ENCODE results near the gene FGD2.

Gene FGD2

GRCh38 chr6:37068356-37069270 lies 63.2 kb downstream of the FGD2 start:
- Histone ChIP-seq H3K4me1 (ENCODE audit: control insufficient read depth, insufficient read depth, low read length) (no peaks in the 10 kb centered on the region), H3K36me3 (ENCODE audit: control insufficient read depth in 2 of 2, insufficient read depth in 1 of 2, low read length in 2 of 2) (no peaks in the 10 kb centered on the region), H3K9me3 (ENCODE audit: control insufficient read depth, insufficient read depth, low read depth, low read length) (no peaks in the 10 kb centered on the region), H3K4me3 (ENCODE audit: low read depth, low read length) (no peak overlapping the region), H3K27ac (ENCODE audit: extremely low read depth, low read depth, low read length) (no peak overlapping the region)
- ChIA-PET CTCF (interaction anchor here (0.5 to 1.5 kb wide), 2 partner anchors 18 to 118 kb away, joined by 4 to 7 read pairs; no protein-coding TSS in a partner anchor), POLR2A (no interaction called here)
- TF ChIP-seq ZIC2 (tag by site-specific recombination; IDR thresholded peaks at IDR 0.05) = no peak
- no peak for TF ChIP-seq ZNF239 (tag by site-specific recombination; IDR thresholded peaks at IDR 0.05)
- no peak for TF ChIP-seq ZNF585B (tag by site-specific recombination; IDR thresholded peaks at IDR 0.05)
- no peak for TF ChIP-seq ZNF830 (tag by site-specific recombination; IDR thresholded peaks at IDR 0.05; ENCODE audit: low read depth)
- no peak for TF ChIP-seq KLF16 (tag by site-specific recombination; IDR thresholded peaks at IDR 0.05)
- TF ChIP-seq ZSCAN16 (tag by site-specific recombination; IDR thresholded peaks at IDR 0.05) = no peak
- no peak for TF ChIP-seq ZNF518A (tag by site-specific recombination; conservative IDR thresholded peaks at IDR 0.05; ENCODE audit: low read depth)
- TF ChIP-seq ZNF174 (tag by site-specific recombination; IDR thresholded peaks at IDR 0.05) = no peak

- H3K36me3 ChIP-seq (ENCODE audit: control insufficient read depth in 2 of 2, insufficient read depth in 1 of 2, low read length in 2 of 2) = no peaks in the 10 kb centered on the region
- ChIA-PET POLR2A (no interaction called here), CTCF (interaction anchor here (1.1 to 1.5 kb wide), 2 partner anchors 9 to 17 kb away, joined by 3 to 4 read pairs; no protein-coding TSS in a partner anchor)
- H3K4me1 ChIP-seq (ENCODE audit: control insufficient read depth, insufficient read depth, low read length) = no peaks in the 10 kb centered on the region
- no peak overlapping the region for H3K27ac ChIP-seq (ENCODE audit: extremely low read depth, low read depth, low read length)
- TF ChIP-seq PBX3 (CRISPR knock-in tag; IDR thresholded peaks at IDR 0.05) = no peak
- TF ChIP-seq SCRT2 (tag by site-specific recombination; IDR thresholded peaks at IDR 0.05) = no peak
- TF ChIP-seq ZNF664 (tag by site-specific recombination; IDR thresholded peaks at IDR 0.05) = 0 out of 2 replicates have a peak, but pooled peaks have one; percentile 37
- no peak for TF ChIP-seq ZNF701 (tag by site-specific recombination; IDR thresholded peaks at IDR 0.05)
- TF ChIP-seq ZNF302 (tag by site-specific recombination; IDR thresholded peaks at IDR 0.05; ENCODE audit: low read depth) = no peak
- H3K9me3 ChIP-seq (ENCODE audit: control insufficient read depth, insufficient read depth, low read depth, low read length) = no peaks in the 10 kb centered on the region
- H3K4me3 ChIP-seq (ENCODE audit: low read depth, low read length) = no peak overlapping the region
These were observed 64.2 kb downstream of the FGD2 start for GRCh38 chr6:37069639-37070038.

GRCh38 chr6:37072526-37072925 lies 67.1 kb downstream of the FGD2 start:
- Histone ChIP-seq H3K4me1 (ENCODE audit: control insufficient read depth, insufficient read depth, low read length) (no peaks in the 10 kb centered on the region), H3K4me3 (ENCODE audit: low read depth, low read length) (no peak overlapping the region), H3K9me3 (ENCODE audit: control insufficient read depth, insufficient read depth, low read depth, low read length) (no peaks in the 10 kb centered on the region), H3K27ac (ENCODE audit: extremely low read depth, low read depth, low read length) (no peak overlapping the region), H3K36me3 (ENCODE audit: control insufficient read depth in 2 of 2, insufficient read depth in 1 of 2, low read length in 2 of 2) (no peaks in the 10 kb centered on the region)
- ChIA-PET CTCF (interaction anchor here (0.6 to 1.7 kb wide), 5 partner anchors 10 to 58 kb away, joined by 3 to 5 read pairs (median 4); no protein-coding TSS in a partner anchor), POLR2A (interaction anchor here (1.5 kb wide), 1 partner anchor 99 kb away, joined by 5 read pairs; no protein-coding TSS in a partner anchor)
- TF ChIP-seq SCRT2 (tag by site-specific recombination; IDR thresholded peaks at IDR 0.05) (peak; percentile 57), ZNF335 (tag by site-specific recombination; conservative IDR thresholded peaks at IDR 0.05) (peak; percentile 59), ZNF366 (tag by site-specific recombination; conservative IDR thresholded peaks at IDR 0.05) (peak; percentile 83), ZNF654 (tag by site-specific recombination; IDR thresholded peaks at IDR 0.05; ENCODE audit: low read depth) (no peak)

Data from HEK293 (cell line).